Colonic mucosa (tissue), 4 donors: ENCODE data around the gene NEB. TPM values are rescaled to one million over a fixed set of nuclear protein-coding genes. Genes with fewer than 3 reads are reported as not detected.

Experiments
- DNase-seq: peaks from one replicate; pipeline ENCODE4 v3.0.0-alpha.2; 2020
- H3K27ac ChIP-seq: fragments of 200-600 bp; one replicate; pipeline ENCODE4 v1.8.0; 2021
- H3K27me3 ChIP-seq: fragments of 200-600 bp; one replicate; pipeline ENCODE4 v1.8.0; 2021
- H3K36me3 ChIP-seq: fragments of 200-600 bp; one replicate; pipeline ENCODE4 v1.8.0; 2021
- H3K4me1 ChIP-seq: fragments of 200-600 bp; one replicate; pipeline ENCODE4 v1.8.0; 2021; ENCODE audit warnings: mild to moderate bottlenecking
- H3K4me3 ChIP-seq: fragments of 200-600 bp; one replicate; pipeline ENCODE4 v1.8.0; 2021
- H3K9ac ChIP-seq, 2 donors: one replicate each; pipeline ENCODE4 v1.7.0; 2013; ENCODE audit warnings: control low read depth in 2 of 2, low read depth in 2 of 2, low read length in 2 of 2
- H3K9me3 ChIP-seq: fragments of 200-600 bp; one replicate; pipeline ENCODE4 v1.8.0; 2021
- intact Hi-C: fragments of 100-400 bp; cut with DNase I; formaldehyde crosslinking; loops from one replicate; pipeline ENCODE4 v1.14.1; 2022
- total RNA-seq, 2 donors: library from RNA; stranded (reverse); fragmentation: NEBNext Ultra II Directional in 1 of 2; extraction: Animal tissue kit (Norgen Biotek cat#: 25700) in 1 of 2; gene quantifications; one replicate each; pipeline ENCODE4 v1.2.1, GENCODE V29; 2021
- TF ChIP-seq, protein P1 (sequence below): fragments of 200-600 bp; IDR thresholded peaks from one replicate; pipeline ENCODE4 v1.8.0; 2022; ENCODE audit warnings: antibody characterized with exemption, mild to moderate bottlenecking
- donor health status: healthy.
- donor health status: DM: no; HTN: no; CAD: no.
- donor health status: DM: no; HTN: no; CAD: no.

NEB gene
- total RNA-seq, 2 donors from 2014 or later, result 0.89 to 1.0 TPM

GRCh38 chr2:151491496-151491895 is 242.8 kb downstream of the NEB start:
- Histone ChIP-seq H3K4me3 (no peak overlapping the region), H3K9me3 (no peaks in the 10 kb centered on the region), H3K27ac (no peak overlapping the region), H3K36me3 (no peaks in the 10 kb centered on the region), H3K27me3 (no peaks in the 10 kb centered on the region), H3K4me1 (no peaks in the 10 kb centered on the region), H3K9ac (no peak overlapping the region)
- TF ChIP-seq, protein P1, sequence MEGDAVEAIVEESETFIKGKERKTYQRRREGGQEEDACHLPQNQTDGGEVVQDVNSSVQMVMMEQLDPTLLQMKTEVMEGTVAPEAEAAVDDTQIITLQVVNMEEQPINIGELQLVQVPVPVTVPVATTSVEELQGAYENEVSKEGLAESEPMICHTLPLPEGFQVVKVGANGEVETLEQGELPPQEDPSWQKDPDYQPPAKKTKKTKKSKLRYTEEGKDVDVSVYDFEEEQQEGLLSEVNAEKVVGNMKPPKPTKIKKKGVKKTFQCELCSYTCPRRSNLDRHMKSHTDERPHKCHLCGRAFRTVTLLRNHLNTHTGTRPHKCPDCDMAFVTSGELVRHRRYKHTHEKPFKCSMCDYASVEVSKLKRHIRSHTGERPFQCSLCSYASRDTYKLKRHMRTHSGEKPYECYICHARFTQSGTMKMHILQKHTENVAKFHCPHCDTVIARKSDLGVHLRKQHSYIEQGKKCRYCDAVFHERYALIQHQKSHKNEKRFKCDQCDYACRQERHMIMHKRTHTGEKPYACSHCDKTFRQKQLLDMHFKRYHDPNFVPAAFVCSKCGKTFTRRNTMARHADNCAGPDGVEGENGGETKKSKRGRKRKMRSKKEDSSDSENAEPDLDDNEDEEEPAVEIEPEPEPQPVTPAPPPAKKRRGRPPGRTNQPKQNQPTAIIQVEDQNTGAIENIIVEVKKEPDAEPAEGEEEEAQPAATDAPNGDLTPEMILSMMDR, result no peak
- DNase-seq, result no peak
- intact Hi-C loops, result no loop called here

- Histone ChIP-seq H3K4me1 (no peaks in the 10 kb centered on the region), H3K9ac (no peak overlapping the region), H3K4me3 (no peak overlapping the region), H3K27me3 (no peaks in the 10 kb centered on the region), H3K9me3 (no peaks in the 10 kb centered on the region), H3K36me3 (no peaks in the 10 kb centered on the region), H3K27ac (no peak overlapping the region)
- intact Hi-C loops, result no loop called here
- DNase-seq, result no peak
- TF ChIP-seq, protein P1, result no peak
Measured at GRCh38 chr2:151490276-151490675, 244.0 kb downstream of the NEB start.

DNA sequence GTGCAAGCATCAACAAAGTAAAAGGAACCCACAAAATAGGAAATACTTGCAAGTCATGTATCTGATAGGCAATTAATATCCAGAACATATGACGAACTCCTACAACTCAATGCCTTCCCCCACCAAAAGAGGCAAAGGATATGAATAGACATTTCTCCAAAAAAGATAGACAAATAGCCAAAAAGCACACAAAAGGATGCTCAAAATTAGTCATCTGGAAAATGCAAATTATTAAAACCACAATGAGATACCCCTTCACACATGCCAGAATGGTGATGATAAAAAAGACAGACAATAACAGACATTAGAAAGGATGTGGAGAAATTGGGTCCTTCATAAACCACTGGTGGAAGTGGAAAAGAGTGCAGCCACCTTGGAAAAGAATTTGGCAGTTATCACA is 248.2 kb downstream of the NEB start:
- H3K36me3 ChIP-seq, result no peaks in the 10 kb centered on the region

DNA sequence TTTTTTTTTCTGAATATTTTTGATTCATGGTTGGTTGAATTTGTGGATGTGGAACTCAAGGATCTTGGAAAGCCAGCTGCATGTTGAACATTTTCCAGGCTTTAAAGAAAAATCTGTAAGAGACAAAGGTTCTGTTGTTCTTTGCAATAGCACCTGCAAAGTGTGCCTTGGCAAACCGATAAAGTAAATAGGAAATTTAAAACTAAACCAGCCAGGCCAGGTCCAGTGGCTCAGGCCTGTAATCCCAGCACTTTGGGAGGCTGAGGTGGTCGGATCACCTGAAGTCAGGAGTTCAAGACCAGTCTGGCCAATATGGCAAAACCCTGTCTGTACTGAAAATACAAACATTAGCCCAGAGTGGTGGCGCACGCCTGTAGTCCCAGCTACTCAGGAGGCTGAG is 250.2 kb downstream of the NEB start:
- no peaks in the 10 kb centered on the region for H3K36me3 ChIP-seq
- H3K9me3 ChIP-seq, result no peaks in the 10 kb centered on the region
- no peaks in the 10 kb centered on the region for H3K27me3 ChIP-seq
- TF ChIP-seq, protein P1, result no peak
- no peaks in the 10 kb centered on the region for H3K4me1 ChIP-seq
- no peak overlapping the region for H3K9ac ChIP-seq
- no peak for DNase-seq
- H3K4me3 ChIP-seq, result no peak overlapping the region
- intact Hi-C loops, result no loop called here
- no peak overlapping the region for H3K27ac ChIP-seq

More for the DNA sequence above, 248.2 kb downstream of the NEB start:
- no peak for DNase-seq
- no peaks in the 10 kb centered on the region for H3K9me3 ChIP-seq
- no peaks in the 10 kb centered on the region for H3K4me1 ChIP-seq
- H3K4me3 ChIP-seq, result no peak overlapping the region
- no peak overlapping the region for H3K9ac ChIP-seq
- TF ChIP-seq, protein P1, result no peak
- H3K27me3 ChIP-seq, result no peaks in the 10 kb centered on the region
- intact Hi-C loops, result no loop called here
- H3K27ac ChIP-seq, result no peak overlapping the region

GRCh38 chr2:151483546-151483945 is 250.7 kb downstream of the NEB start:
- TF ChIP-seq, protein P1, result no peak
- intact Hi-C loops, result no loop called here
- no peak for DNase-seq
- H3K9me3 ChIP-seq, result no peaks in the 10 kb centered on the region
- no peaks in the 10 kb centered on the region for H3K4me1 ChIP-seq
- no peaks in the 10 kb centered on the region for H3K36me3 ChIP-seq
- no peak overlapping the region for H3K27ac ChIP-seq
- H3K27me3 ChIP-seq, result no peaks in the 10 kb centered on the region
- H3K9ac ChIP-seq, result no peak overlapping the region
- H3K4me3 ChIP-seq, result no peak overlapping the region
